ENCODE measurements around the gene NR3C2.

DNA sequence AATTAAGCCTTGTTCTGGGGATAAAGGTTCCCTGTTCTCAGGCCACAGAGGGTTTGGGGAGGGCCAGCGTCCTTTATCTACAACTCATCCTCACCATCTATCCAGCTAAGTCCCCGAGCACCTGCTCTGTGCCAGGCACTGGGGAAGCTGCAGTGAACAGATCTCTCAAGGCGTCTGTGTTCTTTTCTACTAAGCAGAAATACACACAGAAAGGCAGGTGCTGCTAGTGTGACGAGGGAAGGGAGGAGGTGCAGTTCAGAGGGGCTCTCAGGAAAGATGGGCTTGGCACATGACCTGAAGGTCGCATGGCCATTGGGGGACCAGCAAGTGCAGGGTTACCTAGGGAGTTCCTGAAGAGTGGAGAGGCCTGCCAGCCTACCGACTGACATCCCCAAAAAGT, 352.2 kb downstream of the NR3C2 start:
- TF ChIP-seq, protein P1, sequence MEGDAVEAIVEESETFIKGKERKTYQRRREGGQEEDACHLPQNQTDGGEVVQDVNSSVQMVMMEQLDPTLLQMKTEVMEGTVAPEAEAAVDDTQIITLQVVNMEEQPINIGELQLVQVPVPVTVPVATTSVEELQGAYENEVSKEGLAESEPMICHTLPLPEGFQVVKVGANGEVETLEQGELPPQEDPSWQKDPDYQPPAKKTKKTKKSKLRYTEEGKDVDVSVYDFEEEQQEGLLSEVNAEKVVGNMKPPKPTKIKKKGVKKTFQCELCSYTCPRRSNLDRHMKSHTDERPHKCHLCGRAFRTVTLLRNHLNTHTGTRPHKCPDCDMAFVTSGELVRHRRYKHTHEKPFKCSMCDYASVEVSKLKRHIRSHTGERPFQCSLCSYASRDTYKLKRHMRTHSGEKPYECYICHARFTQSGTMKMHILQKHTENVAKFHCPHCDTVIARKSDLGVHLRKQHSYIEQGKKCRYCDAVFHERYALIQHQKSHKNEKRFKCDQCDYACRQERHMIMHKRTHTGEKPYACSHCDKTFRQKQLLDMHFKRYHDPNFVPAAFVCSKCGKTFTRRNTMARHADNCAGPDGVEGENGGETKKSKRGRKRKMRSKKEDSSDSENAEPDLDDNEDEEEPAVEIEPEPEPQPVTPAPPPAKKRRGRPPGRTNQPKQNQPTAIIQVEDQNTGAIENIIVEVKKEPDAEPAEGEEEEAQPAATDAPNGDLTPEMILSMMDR (IDR thresholded peaks at IDR 0.05): no peak
- TF ChIP-seq POLR2A (IDR thresholded peaks at IDR 0.05) (no peak), POLR2AphosphoS5 (IDR thresholded peaks at IDR 0.05) (no peak)

Data from prostate gland (tissue), 2 donors.